Measurements from ENCODE around the gene CBX2. TPM values are rescaled to one million over a fixed set of nuclear protein-coding genes. Genes with fewer than 3 reads are reported as not detected.

The CBX2 gene
- total RNA-seq, 1 donor from 2014 or later = 53.5 TPM

DNA sequence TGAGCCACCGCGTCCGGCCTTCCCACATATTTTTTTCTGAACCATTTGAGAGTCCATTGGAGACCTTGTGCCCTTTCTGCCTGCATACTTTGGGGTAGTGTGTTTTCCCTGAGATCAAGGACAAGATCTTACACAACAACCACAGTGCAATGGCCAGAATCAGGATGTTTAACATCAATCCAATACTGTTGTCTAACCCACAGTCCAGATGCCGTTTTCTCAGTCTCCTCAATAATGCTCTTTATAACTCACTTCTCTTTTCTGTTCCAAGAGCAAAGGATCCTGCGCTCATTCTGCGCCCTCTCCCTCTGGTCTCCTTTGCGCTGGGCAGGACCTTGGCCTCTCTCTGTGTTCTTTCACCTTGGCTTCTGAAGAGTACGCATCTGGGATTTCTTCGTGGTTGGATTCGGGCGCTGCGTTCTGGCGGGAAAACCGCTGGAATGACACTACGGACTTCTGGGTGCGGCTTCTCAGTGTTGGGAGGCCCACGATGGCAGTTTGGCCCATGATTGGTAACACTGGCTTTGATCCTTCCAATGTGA lies 44.7 kb downstream of the CBX2 start:
- no peak for DNase-seq (ENCODE audit: low spot score)
- Histone ChIP-seq H3K36me3 (no peaks in the 10 kb centered on the region), H3K27ac (no peak overlapping the region), H3K27me3 (peaks cover 100% of the 10 kb centered on the region), H3K9me3 (ENCODE audit: low read depth) (no peaks in the 10 kb centered on the region), H3K4me1 (no peaks in the 10 kb centered on the region), H3K4me2 (no peak overlapping the region), H3K79me2 (ENCODE audit: low read depth) (no peaks in the 10 kb centered on the region), H4K20me1 (ENCODE audit: low read depth) (no peaks in the 10 kb centered on the region), H2AFZ (replicated peaks) (no peak overlapping the region), H3K4me3 (no peak overlapping the region), H3K9ac (no peak overlapping the region), H3F3A (ENCODE audit: low read depth) (no peaks in the 10 kb centered on the region)
- H3K4me1 Mint-ChIP-seq = peaks cover 10% of the 10 kb centered on the region
- H3K27me3 Mint-ChIP-seq (ENCODE audit: insufficient read depth, low read depth) = peaks cover 28% of the 10 kb centered on the region
- H3K9me3 Mint-ChIP-seq = peaks cover 8% of the 10 kb centered on the region
- H3K27ac Mint-ChIP-seq = no peak overlapping the region
- H3K36me3 Mint-ChIP-seq = peaks cover 4% of the 10 kb centered on the region
- H3K4me3 Mint-ChIP-seq = peak overlapping the region; percentile 54
- TF ChIP-seq EZH2phosphoT487 (IDR thresholded peaks at IDR 0.05) = no peak
- TF ChIP-seq, protein P1, sequence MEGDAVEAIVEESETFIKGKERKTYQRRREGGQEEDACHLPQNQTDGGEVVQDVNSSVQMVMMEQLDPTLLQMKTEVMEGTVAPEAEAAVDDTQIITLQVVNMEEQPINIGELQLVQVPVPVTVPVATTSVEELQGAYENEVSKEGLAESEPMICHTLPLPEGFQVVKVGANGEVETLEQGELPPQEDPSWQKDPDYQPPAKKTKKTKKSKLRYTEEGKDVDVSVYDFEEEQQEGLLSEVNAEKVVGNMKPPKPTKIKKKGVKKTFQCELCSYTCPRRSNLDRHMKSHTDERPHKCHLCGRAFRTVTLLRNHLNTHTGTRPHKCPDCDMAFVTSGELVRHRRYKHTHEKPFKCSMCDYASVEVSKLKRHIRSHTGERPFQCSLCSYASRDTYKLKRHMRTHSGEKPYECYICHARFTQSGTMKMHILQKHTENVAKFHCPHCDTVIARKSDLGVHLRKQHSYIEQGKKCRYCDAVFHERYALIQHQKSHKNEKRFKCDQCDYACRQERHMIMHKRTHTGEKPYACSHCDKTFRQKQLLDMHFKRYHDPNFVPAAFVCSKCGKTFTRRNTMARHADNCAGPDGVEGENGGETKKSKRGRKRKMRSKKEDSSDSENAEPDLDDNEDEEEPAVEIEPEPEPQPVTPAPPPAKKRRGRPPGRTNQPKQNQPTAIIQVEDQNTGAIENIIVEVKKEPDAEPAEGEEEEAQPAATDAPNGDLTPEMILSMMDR (IDR thresholded peaks at IDR 0.05) = no peak
- TF ChIP-seq EZH2 (IDR thresholded peaks at IDR 0.05) = no peak

DNA sequence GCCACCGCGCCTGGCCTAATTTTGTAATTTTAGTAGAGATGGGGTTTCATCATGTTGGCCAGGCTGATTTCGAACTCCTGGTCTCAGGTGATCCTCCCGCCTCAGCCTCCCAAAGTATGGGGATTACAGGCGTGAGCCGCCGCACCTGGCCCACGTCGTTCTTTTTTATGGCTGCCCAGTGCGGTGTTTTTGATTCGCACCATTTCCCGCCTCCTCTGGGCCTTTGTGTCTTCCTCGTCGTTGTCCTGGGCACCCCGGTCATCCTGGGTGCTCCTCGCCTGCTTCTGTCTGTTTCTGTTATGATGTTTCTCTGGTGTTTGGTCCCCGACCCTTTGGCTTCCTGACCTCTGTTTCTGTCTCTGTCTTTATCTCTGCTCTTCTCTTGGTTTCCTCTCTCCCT lies 46.3 kb downstream of the CBX2 start:
- TF ChIP-seq, protein P1 (IDR thresholded peaks at IDR 0.05) = no peak
- TF ChIP-seq EZH2phosphoT487 (IDR thresholded peaks at IDR 0.05) (no peak), EZH2 (IDR thresholded peaks at IDR 0.05) (no peak)
- Histone ChIP-seq H3K4me3 (no peak overlapping the region), H3F3A (ENCODE audit: low read depth) (no peaks in the 10 kb centered on the region), H3K9me3 (ENCODE audit: low read depth) (no peaks in the 10 kb centered on the region), H3K79me2 (ENCODE audit: low read depth) (no peaks in the 10 kb centered on the region), H3K4me1 (no peaks in the 10 kb centered on the region), H3K27me3 (peaks cover 100% of the 10 kb centered on the region), H3K9ac (no peak overlapping the region), H4K20me1 (ENCODE audit: low read depth) (peaks cover 3% of the 10 kb centered on the region), H3K4me2 (no peak overlapping the region), H2AFZ (replicated peaks) (no peak overlapping the region), H3K27ac (no peak overlapping the region), H3K36me3 (no peaks in the 10 kb centered on the region)
- no peak for DNase-seq (ENCODE audit: low spot score)
- Mint-ChIP-seq H3K9me3 (peaks cover 8% of the 10 kb centered on the region), H3K4me1 (peaks cover 23% of the 10 kb centered on the region), H3K27me3 (ENCODE audit: insufficient read depth, low read depth) (peaks cover 20% of the 10 kb centered on the region), H3K27ac (no peak overlapping the region), H3K4me3 (no peak overlapping the region), H3K36me3 (peaks cover 3% of the 10 kb centered on the region)

DNA sequence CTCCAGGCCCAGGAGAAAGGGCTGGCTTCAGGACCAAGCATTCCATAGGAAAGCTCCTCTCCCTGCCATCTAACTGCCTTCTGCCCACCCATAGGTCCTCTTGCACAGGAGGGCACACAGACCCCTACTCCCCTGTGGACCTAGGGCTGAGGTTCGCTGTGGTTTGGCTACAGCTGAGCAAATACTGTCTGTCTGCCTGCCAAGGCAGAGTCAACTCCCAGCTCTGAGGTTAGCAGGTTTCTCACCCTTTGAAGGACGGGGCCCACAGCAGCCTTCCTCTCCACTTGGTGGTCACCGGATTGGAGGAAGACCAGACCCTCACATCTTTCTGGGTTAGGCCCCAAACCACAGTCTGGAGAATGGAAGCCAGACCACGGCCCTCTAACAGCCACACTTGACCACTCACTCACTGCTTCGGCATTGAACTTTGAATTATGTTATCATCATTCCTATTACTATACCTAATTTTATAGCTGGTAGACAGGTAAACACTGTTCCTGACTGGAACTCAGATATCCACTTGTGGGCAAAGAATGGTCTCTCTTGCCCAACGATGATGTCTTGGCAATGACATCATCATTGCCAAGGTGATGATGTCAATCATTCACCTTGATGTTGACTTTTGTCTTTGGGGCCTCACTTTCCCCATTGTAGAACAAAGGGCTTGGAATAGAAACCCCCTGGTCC lies 47.1 kb downstream of the CBX2 start:
- DNase-seq (ENCODE audit: low spot score) = no peak
- Histone ChIP-seq H3K9ac (no peak overlapping the region), H3F3A (ENCODE audit: low read depth) (no peaks in the 10 kb centered on the region), H3K27me3 (peaks cover 100% of the 10 kb centered on the region), H3K4me2 (no peak overlapping the region), H4K20me1 (ENCODE audit: low read depth) (peaks cover 3% of the 10 kb centered on the region), H3K36me3 (no peaks in the 10 kb centered on the region), H3K4me3 (no peak overlapping the region), H2AFZ (replicated peaks) (no peak overlapping the region), H3K27ac (no peak overlapping the region), H3K9me3 (ENCODE audit: low read depth) (no peaks in the 10 kb centered on the region), H3K79me2 (ENCODE audit: low read depth) (no peaks in the 10 kb centered on the region), H3K4me1 (no peaks in the 10 kb centered on the region)
- no peak overlapping the region for H3K4me3 Mint-ChIP-seq
- peaks cover 22% of the 10 kb centered on the region for H3K27me3 Mint-ChIP-seq (ENCODE audit: insufficient read depth, low read depth)
- H3K36me3 Mint-ChIP-seq = peaks cover 3% of the 10 kb centered on the region
- no peak for TF ChIP-seq EZH2phosphoT487 (IDR thresholded peaks at IDR 0.05)
- TF ChIP-seq, protein P1 (IDR thresholded peaks at IDR 0.05) = no peak
- no peak for TF ChIP-seq EZH2 (IDR thresholded peaks at IDR 0.05)
- H3K27ac Mint-ChIP-seq = no peak overlapping the region
- H3K4me1 Mint-ChIP-seq = peaks cover 31% of the 10 kb centered on the region
- H3K9me3 Mint-ChIP-seq = peaks cover 8% of the 10 kb centered on the region
